ENCODE measurements around the gene RABL2B. TPM values are rescaled to one million over a fixed set of nuclear protein-coding genes. Genes with fewer than 3 reads are reported as not detected.
"Not testable (repeated sequence)": the region's sequence is repeated elsewhere in the genome, so short reads cannot be mapped to it uniquely, and the experiment has no call there.

RABL2B gene
- total RNA-seq (10 to 100 TPM; 41.6 to 43.9 TPM), total RNA-seq (9.2 to 14.2 reads per million in 2 donors)

GRCh38 chr22:50783033-50783879 lies at the start of gene RABL2B:
RABL2B (minus strand) TSS chr22:50783636; CDS start chr22:50782294, 1,342 bp downstream.
- peak; percentile 94 for ATAC-seq
- peak within 1 kb of the TSS; percentile 91 for H3K27ac Mint-ChIP-seq

DNA sequence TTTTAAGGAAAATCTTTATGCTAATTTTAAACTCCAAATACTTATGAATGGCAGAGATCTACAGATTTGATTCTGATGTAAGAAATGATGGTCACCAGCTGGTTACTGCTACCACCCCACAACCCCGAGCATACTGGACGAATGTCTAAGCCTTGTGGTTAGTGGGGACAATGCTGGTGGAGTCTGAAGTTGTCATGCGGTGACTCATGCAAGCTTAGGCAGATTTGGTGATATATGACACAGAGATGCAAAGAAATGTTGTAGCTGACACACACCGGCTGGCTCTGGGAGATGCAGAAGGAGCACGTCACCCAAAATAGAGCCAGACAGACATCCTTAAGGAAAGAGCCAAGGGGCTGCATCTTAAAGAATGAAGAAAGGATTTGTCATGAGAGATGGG lies 3.5 kb upstream of the RABL2B start:
- DNase-seq; H3K27me3 Mint-ChIP-seq; H3K4me3 Mint-ChIP-seq; ATAC-seq; H3K27ac Mint-ChIP-seq; H3K4me1 Mint-ChIP-seq; H3K36me3 Mint-ChIP-seq (ENCODE audit: low read depth); H3K9me3 ChIP-seq (ENCODE audit: control insufficient read depth, low read length, poor library complexity, severe bottlenecking): not testable (repeated sequence)

More at GRCh38 chr22:50783033-50783879, at the start of gene RABL2B:
- H3K9me3 ChIP-seq (ENCODE audit: control insufficient read depth, low read length, poor library complexity, severe bottlenecking); H3K36me3 Mint-ChIP-seq (ENCODE audit: low read depth); H3K27me3 Mint-ChIP-seq; H3K4me1 Mint-ChIP-seq: not testable (repeated sequence)
- H3K4me3 Mint-ChIP-seq, result peak within 1 kb of the TSS; percentile 82
- peak; percentile 79 to 87 (median 83) for DNase-seq

DNA sequence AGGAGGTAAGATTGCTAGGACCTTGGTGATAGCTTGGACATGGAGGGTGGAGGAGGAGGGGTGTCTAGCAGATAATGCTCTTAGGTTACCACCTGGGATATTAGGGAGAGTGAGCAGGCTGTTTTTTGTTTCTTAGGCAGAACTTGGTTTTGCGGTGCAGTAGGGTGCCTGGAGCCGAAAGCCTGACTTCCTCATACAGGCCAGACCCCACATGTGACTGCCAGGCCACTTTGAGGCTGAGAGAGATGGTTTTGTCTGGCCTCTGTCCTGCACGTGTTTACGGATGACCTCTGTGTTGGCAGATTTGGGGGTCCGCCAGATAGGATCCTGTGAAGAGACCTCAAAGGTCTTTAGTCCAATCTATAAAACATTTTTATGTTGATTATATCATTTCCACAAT lies 1.9 kb upstream of the RABL2B start:
- not testable (repeated sequence) for H3K36me3 Mint-ChIP-seq (ENCODE audit: low read depth); H3K4me1 Mint-ChIP-seq; H3K27ac Mint-ChIP-seq; H3K4me3 Mint-ChIP-seq; DNase-seq; ATAC-seq; H3K9me3 ChIP-seq (ENCODE audit: control insufficient read depth, low read length, poor library complexity, severe bottlenecking); H3K27me3 Mint-ChIP-seq

GRCh38 chr22:50783880-50784276 lies 442 bp upstream of the RABL2B start:
- not testable (repeated sequence) for H3K9me3 ChIP-seq (ENCODE audit: control insufficient read depth, low read length, poor library complexity, severe bottlenecking); DNase-seq; H3K36me3 Mint-ChIP-seq (ENCODE audit: low read depth); H3K4me1 Mint-ChIP-seq; H3K27me3 Mint-ChIP-seq
- Mint-ChIP-seq H3K27ac (peak overlapping the region; percentile 91), H3K4me3 (peak overlapping the region; percentile 82)
- peak; percentile 38 for ATAC-seq

DNA sequence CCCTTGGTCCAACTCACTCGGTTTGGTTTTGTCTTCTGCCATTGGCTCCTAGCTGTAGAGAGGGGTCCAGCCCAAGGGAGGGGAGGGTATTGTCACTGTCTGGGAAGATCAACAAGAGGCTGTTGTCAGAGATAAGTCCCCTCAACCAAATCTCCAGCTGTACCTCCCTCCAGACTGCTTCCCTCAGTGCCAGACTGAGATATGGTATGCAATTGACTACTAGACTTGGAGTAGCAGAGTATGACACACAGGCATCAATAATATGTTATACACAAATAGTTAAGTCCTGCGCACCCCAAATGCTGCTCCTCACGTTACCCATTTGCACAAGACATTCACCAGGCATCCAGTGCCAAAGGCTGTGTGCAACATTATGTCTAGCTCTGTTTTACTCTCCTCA lies 1.2 kb downstream of the RABL2B start:
- H3K9me3 ChIP-seq (ENCODE audit: control insufficient read depth, low read length, poor library complexity, severe bottlenecking); ATAC-seq; H3K27me3 Mint-ChIP-seq; DNase-seq; H3K4me1 Mint-ChIP-seq; H3K36me3 Mint-ChIP-seq (ENCODE audit: low read depth): not testable (repeated sequence)
- peak overlapping the region; percentile 67 for H3K4me3 Mint-ChIP-seq
- H3K27ac Mint-ChIP-seq, result peak overlapping the region; percentile 37

DNA sequence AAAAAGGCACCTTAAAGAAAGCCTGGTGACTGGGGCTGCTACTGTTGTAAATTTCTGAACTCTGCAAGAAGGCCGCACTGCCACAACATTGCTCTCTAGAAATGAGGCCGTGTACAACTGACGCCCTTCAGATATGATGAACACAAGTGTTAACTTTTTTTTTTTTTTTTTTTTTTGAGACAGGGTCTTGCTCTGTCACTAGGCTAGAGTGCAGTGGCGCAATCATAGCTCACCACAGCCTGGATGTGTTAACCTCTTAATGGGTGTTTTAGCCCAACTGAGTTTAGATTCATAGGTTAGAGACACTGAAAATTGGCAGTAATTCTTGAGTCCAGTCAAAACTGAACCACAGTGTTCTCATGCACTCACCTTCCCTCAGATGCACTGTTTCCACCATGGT lies 3.2 kb downstream of the RABL2B start:
- H3K36me3 Mint-ChIP-seq (ENCODE audit: low read depth); H3K4me3 Mint-ChIP-seq; H3K9me3 ChIP-seq (ENCODE audit: control insufficient read depth, low read length, poor library complexity, severe bottlenecking); H3K4me1 Mint-ChIP-seq; H3K27ac Mint-ChIP-seq; H3K27me3 Mint-ChIP-seq; DNase-seq; ATAC-seq: not testable (repeated sequence)

DNA sequence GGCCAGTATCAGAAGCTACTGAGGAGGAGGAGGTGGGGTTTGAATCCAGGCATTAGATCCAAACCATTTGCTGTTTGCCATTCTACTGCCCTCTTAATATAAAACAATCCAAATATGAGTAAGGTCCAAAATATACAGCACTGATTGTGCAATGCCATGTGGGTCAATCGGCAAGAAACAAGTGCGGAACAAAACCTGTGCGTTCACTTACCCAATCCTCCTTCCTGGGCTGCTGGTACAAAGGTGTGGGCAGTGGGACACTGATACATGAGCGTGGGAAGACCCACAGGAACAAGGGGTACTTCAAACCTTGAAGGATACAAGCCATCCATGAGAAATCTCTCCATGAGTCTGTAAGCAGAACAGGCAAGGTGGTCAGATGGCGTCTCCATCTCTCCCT lies 5.8 kb downstream of the RABL2B start:
- H3K9me3 ChIP-seq (ENCODE audit: control insufficient read depth, low read length, poor library complexity, severe bottlenecking); ATAC-seq; H3K4me1 Mint-ChIP-seq; H3K36me3 Mint-ChIP-seq (ENCODE audit: low read depth); H3K27ac Mint-ChIP-seq; DNase-seq; H3K27me3 Mint-ChIP-seq; H3K4me3 Mint-ChIP-seq: not testable (repeated sequence)

DNA sequence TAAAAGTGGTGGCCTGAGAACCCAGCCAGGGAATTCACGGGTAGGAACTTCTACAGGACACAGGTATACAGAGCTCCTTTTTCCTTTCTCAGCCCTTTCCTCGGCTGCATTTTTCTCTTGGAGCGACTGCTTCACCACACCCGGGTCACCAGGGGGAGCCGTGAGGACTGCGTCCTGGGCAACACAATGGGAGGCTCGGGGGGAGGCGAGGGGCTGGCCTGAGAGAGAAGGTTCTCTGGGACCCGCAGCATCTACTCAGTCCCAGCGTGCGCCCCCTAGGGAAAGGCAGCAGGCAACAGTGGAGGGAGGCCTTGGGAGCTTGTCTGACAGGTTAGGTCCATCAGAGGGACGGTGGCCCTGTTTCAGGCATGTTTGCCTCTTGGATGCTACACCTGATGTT lies 8.3 kb downstream of the RABL2B start:
- H3K27ac Mint-ChIP-seq; H3K4me1 Mint-ChIP-seq; DNase-seq; H3K4me3 Mint-ChIP-seq; H3K27me3 Mint-ChIP-seq; H3K9me3 ChIP-seq (ENCODE audit: control insufficient read depth, low read length, poor library complexity, severe bottlenecking); ATAC-seq; H3K36me3 Mint-ChIP-seq (ENCODE audit: low read depth): not testable (repeated sequence)

DNA sequence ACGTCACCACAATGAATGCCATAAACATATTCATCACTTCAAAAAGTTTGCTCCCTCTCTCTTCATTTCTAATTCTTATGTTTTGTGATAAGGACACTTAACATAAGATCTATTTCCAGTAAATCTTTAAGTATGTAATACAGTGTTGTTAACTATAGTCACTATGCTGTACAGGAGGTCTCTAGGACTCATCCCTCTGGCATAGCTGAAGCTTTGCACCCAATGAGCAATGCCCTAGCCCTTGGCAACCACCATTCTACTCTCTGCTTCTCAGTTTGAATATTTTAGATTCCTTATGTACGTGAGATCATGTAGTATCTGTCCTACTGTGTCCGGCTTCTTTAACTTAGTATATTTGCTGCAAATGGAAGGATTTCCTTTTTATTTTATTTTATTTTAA lies 19.1 kb downstream of the RABL2B start:
- H3K4me3 Mint-ChIP-seq; H3K27me3 Mint-ChIP-seq; H3K9me3 ChIP-seq (ENCODE audit: control insufficient read depth, low read length, poor library complexity, severe bottlenecking); H3K36me3 Mint-ChIP-seq (ENCODE audit: low read depth); DNase-seq; H3K27ac Mint-ChIP-seq; H3K4me1 Mint-ChIP-seq; ATAC-seq: not testable (repeated sequence)

DNA sequence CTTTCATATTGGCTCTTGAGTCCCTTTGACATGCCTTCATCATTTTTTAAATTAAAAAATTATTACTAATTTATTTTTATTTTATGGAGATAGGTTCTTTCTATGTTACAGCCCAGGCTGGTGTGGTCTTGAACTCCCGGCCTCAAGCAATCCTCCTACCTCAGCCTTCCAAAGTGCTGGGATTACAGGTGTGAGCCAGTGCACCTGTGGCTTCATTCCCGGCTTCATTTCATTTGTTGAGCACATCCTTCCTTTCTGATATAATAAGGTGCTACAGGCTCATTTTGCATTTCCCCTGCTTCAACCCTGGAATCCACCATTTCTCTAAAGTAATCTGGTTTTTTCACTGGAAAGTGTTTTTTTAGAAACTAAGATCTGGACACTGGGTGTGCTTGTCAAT lies 21.6 kb downstream of the RABL2B start:
- not testable (repeated sequence) for DNase-seq; H3K9me3 ChIP-seq (ENCODE audit: control insufficient read depth, low read length, poor library complexity, severe bottlenecking); ATAC-seq; H3K27me3 Mint-ChIP-seq; H3K27ac Mint-ChIP-seq; H3K36me3 Mint-ChIP-seq (ENCODE audit: low read depth); H3K4me3 Mint-ChIP-seq
- peaks cover 13% of the 10 kb centered on the region for H3K4me1 Mint-ChIP-seq

GRCh38 chr22:50759597-50760341 lies 23.7 kb downstream of the RABL2B start:
- Mint-ChIP-seq H3K4me3 (peak overlapping the region; percentile 19), H3K4me1 (peaks cover 13% of the 10 kb centered on the region)
- H3K36me3 Mint-ChIP-seq (ENCODE audit: low read depth); H3K27me3 Mint-ChIP-seq; DNase-seq; H3K27ac Mint-ChIP-seq; H3K9me3 ChIP-seq (ENCODE audit: control insufficient read depth, low read length, poor library complexity, severe bottlenecking); ATAC-seq: not testable (repeated sequence)

DNA sequence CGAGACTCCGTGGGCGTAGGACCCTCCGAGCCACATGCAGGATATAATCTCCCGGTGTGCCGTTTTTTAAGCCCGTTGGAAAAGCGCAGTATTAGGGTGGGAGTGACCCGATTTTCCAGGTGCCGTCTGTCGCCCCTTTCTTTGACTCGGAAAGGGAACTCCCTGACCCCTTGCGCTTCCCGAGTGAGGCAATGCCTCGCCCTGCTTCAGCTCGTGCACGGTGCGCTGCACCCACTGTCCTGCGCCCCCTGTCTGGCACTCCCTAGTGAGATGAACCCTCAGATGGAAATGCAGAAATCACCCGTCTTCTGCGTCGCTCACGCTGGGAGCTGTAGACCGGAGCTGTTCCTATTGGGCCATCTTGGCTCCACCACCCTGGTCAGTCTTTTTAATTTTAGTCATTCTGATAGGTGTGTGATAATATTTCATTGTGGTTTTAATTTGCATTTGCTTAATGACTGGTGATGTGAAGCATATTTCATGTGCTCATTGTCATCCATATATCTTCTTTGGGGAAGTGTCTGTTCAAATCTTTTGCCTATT lies 26.4 kb downstream of the RABL2B start:
- H3K9me3 ChIP-seq (ENCODE audit: control insufficient read depth, low read length, poor library complexity, severe bottlenecking); H3K36me3 Mint-ChIP-seq (ENCODE audit: low read depth); H3K27me3 Mint-ChIP-seq: not testable (repeated sequence)
- Mint-ChIP-seq H3K4me1 (peaks cover 13% of the 10 kb centered on the region), H3K4me3 (peak overlapping the region; percentile 97), H3K27ac (peak overlapping the region; percentile 91)
- DNase-seq (peak; percentile 24 to 53 (median 45)), ATAC-seq (peak; percentile 55)

DNA sequence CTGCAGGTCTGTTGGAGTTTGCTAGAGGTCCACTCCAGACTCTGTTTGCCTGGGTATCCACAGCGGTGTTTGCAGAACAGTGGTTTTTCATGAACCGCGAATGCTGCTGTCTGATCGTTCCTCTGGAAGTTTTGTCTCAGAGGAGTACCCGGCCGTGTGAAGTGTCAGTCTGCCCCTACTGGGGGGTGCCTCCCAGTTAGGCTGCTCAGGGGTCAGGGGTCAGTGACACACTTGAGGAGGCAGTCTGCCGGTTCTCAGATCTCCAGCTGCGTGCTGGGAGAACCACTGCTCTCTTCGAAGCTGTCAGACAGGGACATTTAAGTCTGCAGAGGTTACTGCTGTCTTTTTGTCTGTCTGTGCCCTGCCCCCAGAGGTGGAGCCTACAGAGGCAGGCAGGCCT lies 27.0 kb downstream of the RABL2B start:
- not testable (repeated sequence) for DNase-seq; H3K36me3 Mint-ChIP-seq (ENCODE audit: low read depth); H3K9me3 ChIP-seq (ENCODE audit: control insufficient read depth, low read length, poor library complexity, severe bottlenecking); ATAC-seq; H3K27me3 Mint-ChIP-seq
- Mint-ChIP-seq H3K27ac (peak overlapping the region; percentile 91), H3K4me1 (peaks cover 13% of the 10 kb centered on the region), H3K4me3 (peak overlapping the region; percentile 97)

Data from T-helper 17 cell (primary cell).